ENCODE measurements around the gene ZBTB8A.
"Not testable (repeated sequence)": the region's sequence is repeated elsewhere in the genome, so short reads cannot be mapped to it uniquely, and the experiment has no call there.

ZBTB8A gene

DNA sequence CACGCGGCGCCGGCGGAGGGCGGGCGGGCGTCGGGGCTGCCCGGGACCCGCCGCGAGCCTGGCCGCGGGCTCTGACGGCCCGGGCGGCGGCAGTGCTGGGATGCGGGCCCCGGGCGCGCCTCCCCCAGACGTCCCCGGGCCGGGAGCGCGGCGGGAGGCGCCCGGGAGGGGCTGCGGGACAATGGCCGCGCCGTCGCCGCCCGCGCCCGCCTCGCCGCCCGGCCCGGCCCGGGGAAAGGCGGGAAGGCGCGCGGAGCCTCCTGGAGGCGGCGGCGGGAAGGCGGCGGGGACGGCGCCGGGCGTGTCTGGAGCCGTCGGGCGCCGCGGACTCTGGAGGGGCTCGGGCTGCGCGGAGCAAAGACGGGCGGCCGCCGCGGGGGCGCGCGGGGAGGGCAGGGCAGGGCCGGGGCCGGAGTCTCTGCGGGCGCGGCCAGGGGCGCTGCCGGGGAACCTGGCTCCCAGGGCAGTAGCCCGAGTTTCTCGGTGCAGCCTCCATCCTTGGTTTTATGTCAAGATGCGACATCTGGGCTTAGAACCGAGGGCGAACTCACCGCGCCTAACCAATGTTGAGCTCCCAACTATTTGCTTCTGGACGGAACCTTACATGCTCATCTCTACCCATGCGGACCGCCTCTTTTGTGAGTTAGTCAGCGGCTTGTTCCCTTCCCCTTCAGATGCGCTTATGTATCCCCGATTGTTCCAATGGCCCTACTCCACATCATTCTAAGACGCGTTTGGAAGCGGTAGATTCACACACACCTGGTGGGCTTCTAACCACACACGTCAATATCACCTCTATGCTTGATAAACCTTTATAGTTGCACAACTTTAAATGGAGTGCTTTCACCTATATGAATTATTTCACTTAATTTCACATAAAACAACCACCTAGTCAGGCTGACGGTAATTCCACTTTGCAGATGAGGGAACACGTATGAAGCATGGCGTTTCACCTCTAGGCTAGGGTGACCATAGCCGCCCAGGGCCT is 651 bp downstream of the ZBTB8A start:
- no peak for DNase-seq

DNA sequence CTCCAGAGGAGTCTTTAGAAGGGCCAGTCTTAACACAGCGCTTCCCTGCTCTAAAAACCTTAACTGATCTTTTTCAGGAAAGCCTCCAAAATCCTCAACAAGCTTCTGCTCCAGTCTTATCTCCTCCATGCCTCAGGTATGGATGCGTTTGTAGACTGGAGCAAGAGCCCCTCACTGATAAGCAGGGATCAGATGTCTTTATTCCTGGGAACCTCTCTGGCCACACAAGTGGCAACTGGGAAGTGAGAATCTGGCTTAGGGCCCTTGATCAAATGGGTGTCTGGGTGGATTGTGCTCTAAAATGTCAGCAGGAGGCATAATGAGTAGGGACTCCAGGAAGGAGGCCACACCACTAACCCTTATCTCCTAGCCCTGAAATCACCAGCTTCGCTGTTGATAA is 1.4 kb downstream of the ZBTB8A start:
- DNase-seq = no peak

DNA sequence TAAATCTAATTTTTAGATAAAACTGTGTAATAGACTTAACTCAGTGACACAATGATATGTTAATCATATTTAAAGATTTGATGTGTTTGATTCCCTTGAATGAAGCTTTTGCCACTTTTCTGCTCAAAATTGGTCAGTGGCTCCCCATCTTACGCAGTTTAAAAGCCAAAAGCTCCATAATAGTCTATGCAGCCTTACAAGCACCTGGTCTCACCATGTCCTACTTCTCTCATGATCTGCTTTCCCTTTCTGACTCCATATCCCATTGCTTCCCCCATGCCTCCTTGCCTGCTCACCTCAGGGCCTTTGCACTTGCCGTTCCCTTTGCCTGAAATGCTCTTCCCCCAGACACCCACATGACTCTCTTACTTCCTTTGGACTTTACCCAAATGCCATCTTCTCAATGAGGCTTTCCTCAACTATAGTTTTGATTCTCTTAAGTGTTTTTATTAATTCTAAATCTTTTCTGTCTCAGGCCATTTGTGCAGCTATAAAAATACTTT is 1.9 kb downstream of the ZBTB8A start:
- no peak for DNase-seq

DNA sequence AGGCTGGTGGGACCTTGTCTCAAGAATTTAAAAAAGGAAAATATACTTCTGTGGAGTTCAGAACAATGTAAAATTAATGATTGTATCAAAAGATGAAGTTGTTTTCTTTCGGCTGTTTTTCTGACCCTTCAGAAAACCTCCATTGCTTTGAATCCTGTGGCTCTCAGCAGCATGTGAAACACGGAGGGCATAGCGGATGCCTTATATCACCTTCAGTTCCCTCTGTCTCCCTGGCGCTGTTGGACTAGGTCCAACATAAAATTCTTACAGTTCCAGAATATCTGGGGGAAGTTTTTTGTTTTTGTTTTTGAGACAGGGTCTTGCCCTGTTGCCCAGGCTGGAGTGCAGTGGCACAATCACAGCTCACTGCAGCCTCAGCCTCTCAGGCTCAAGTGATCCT is 7.4 kb downstream of the ZBTB8A start:
- no peak for DNase-seq

DNA sequence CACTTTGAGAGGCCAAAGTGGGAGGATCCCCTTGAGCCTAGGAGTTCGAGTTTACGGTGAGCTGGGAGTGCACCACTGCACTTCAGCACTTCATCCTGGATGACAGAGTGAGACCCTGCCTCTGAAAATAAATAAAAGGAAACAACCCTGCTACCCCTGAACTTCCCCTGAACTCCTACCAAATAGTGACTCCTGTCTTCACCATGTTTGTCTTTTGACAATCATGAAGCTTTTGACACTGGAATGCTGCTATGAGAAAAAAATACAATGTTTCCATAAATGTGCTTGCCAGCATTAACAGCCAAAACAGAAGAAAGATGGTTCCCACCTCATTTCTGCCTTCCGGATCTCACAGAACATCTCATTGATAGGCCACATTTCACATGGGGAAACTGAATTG is 10.4 kb downstream of the ZBTB8A start:
- no peak for DNase-seq

DNA sequence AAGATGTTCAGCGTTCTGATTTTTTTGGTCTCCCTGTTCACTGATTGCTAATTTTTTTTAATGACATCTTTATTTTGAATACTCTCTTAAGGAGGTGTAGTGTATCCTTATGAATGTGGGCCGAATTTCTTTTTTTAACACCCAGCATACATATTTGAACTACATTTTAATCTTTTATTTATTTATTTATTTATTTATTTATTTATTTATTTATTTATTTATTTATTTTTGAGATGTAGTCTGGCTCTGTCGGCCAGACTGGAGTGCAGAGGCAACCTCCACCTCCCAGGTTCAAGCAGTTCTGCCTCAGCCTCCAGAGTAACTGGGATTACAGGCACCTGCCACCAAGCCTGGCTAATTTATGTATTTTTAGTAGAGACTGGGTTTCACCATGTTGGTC is 15.1 kb downstream of the ZBTB8A start:
- no peak for DNase-seq

- DNase-seq = not testable (repeated sequence)
Observed at GRCh38 chr1:32557035-32557434, 17.8 kb downstream of the ZBTB8A start.

DNA sequence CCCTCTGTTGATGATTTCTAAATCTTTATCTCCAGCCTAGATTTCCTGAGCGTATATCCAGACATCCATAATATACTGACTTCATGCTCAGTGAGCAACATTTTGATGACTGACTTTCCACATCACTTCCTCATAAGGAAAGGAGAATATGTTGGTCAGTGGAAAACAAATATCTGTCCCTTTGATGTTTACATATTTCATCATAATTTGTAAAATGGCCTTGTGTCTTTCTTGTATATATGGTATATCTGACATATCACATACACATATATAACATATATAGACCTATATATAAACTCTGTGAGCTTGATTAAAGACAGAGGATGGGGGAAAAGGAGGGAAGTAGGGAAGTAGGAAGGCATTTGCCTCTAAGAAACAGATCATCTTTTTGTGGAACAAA is 18.6 kb downstream of the ZBTB8A start:
- DNase-seq = no peak

- DNase-seq = no peak
Observed at GRCh38 chr1:32568929-32569328, 29.7 kb downstream of the ZBTB8A start.

GRCh38 chr1:32580348-32581017 is 41.3 kb downstream of the ZBTB8A start:
- DNase-seq = no peak

- DNase-seq = no peak
Observed at GRCh38 chr1:32592943-32593342, 53.7 kb downstream of the ZBTB8A start.

GRCh38 chr1:32600034-32600433 is 60.8 kb downstream of the ZBTB8A start:
- no peak for DNase-seq

- DNase-seq = no peak
Observed at GRCh38 chr1:32605711-32606424, 66.6 kb downstream of the ZBTB8A start.

DNA sequence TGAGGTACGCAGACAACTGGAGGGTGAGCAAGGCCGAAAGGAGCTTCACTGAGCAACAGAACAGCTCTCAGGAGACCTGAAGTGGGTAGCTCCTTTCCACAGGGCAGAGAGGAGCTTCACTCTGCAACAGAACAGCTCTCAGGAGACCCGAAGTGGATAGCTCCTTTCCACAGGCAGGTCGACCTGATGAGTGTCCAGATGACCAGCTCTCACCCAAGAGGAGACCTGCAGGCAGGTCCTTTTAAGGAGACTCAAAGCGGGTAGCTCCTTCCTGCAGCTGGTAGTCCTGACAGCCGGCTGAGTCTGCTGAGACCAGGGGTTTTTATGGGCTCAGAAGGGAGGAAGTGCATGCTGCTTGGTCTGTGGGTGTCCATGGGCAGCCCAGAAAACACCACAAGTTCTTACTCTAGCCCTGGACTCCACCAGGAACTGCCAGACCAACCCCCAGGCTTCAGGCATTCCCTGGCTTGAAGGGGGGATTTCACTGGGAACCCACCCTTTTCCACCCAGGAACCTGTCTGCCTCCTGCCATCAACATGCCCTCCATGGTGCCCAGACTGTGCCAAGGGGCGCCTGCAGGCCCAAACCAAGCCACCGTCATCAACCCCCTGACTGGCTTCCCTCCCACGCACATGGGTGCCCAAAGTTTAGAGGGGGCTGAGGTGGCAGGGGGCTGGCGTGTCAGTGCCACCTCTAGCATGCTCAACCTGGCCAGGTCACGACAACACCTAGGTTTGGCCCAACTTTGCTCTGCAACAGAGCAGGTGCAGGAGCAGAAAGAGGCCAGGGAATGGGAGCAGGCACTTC is 67.5 kb downstream of the ZBTB8A start:
- no peak for DNase-seq

- no peak for DNase-seq
Observed at GRCh38 chr1:32609180-32609579, 70.0 kb downstream of the ZBTB8A start.

GRCh38 chr1:32611859-32612188 is 72.6 kb downstream of the ZBTB8A start:
- DNase-seq = no peak

DNA sequence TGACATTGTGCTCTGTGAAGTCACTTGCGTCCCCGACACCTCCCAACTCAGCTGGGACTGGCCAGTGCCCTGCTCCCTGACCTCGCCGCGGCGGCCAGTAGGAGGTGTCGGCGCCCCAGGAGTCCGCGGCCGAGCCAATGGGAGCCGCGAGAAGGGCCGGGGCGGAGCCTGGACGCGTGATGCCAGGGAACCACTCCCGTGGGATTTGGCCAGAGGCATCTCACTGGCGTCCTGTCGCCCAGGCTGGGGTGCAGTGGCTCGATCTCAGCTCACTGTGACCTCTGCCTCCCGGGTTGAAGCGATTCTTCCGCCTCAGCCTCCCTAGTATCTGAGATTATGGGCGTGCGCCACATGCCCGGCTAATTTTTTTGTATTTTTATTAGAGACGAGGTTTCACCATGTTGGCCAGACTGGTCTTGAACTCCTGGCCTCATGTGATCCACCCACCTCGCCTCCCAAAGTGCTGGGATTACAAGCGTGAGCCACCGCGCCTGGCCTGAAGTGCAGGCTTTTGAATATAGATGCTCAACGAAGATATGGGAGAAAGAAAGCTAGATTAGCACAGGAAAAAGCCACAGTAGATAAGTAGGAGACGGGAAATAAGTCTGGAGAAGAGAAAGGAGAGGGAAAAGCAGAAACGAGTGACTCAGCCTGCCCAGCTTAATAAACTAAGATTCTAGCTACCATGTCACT is 73.1 kb downstream of the ZBTB8A start:
- DNase-seq = peak in 1 of 4 experiments; percentile 10

DNA sequence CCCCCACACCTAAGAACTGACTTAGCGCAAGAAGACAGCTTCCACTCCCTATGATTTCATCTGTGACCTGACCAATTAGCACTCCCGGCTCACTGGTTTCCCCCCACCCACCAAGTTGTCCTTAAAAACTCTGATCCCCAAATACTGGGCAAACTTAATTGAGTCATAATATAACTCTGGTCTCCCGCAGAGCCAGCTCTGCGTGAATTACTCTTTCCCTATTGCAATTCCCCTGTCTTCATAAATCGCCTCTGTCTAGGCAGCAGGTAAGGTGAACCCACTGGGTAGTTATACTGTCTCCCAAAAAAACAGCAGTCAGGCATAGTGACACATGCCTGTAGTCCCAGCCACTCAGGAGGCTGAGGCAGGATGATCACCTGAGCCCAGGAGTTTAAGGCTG is 74.2 kb downstream of the ZBTB8A start:
- no peak for DNase-seq

- no peak for DNase-seq
Observed at GRCh38 chr1:32618673-32619221, 79.5 kb downstream of the ZBTB8A start.

DNA sequence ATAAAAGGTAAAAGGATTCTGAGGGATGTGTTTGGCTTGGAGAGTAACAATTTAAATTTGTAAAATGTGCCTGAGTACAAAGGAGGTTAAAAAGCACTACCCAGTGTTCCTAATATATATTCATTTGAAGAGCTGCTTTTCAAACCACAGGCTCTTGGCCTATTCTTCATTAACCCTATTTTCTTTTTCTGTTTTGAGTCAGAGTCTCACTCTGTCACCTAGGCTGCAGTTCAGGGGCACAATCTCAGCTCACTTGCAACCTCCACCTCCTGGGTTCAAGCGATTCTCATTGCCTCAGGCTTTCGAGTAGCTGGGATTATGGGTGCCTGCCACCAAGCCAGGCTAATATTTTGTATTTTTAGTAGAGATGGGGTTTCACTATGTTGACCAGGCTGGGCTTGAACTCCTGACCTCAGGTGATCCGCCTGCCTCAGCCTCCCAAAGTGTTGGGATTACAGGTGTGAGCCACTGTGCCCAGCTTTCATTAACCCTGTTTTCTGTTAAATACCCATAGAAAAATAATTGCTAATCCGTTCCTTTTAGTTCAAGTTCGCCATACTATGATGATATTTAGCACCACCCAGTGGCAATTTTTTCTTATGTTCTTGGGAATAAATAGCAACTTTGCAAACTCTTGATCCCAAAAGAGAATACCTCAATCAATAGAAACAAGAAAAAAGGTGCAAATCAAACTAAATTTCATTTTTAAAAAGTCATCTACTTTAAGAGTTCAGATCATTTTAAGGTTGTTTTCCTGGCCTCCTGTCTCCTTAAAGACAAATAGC is 80.7 kb downstream of the ZBTB8A start:
- DNase-seq = no peak

DNA sequence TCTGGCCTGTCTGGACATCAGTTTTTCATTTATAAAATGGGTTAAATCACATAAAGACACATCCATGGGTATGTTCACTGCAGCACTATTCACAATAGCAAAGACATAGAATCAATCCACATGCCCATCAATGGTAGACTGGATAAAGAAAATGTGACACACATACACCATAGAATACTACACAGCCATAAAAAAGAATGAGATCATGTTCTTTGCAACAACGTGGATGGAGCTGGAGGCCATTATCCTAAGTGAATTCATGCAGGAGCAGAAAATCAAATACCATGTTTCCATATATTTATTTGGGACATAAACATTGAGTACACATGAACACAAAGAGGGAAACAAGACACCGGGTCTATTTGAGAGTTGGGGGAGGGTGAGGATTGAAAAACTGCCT is 83.0 kb downstream of the ZBTB8A start:
- DNase-seq = no peak

Data from activated CD4-positive, CD25-positive, alpha-beta regulatory T cell (primary cell).